GM21360 (cell line): ENCODE results near the gene GSDME.
"Not testable (repeated sequence)": the region's sequence is repeated elsewhere in the genome, so short reads cannot be mapped to it uniquely, and the experiment has no call there.

Experiments used
- ATAC-seq: cut with Tn5 transposase; IDR thresholded peaks from one replicate; pipeline ENCODE4 v1.9.1; 2021; ENCODE audit warnings: mild to moderate bottlenecking, moderate library complexity; ENCODE audit not compliant: unreplicated experiment

GSDME gene

GRCh38 chr7:24742506-24743162 lies 14.6 kb downstream of the GSDME start:
- no peak for ATAC-seq

GRCh38 chr7:24741679-24742505 lies 15.4 kb downstream of the GSDME start:
- no peak for ATAC-seq

- no peak for ATAC-seq
Measured at GRCh38 chr7:24740871-24741270, 16.4 kb downstream of the GSDME start.

GRCh38 chr7:24739306-24739705 lies 18.0 kb downstream of the GSDME start:
- no peak for ATAC-seq

GRCh38 chr7:24738577-24738976 lies 18.7 kb downstream of the GSDME start:
- no peak for ATAC-seq

GRCh38 chr7:24737281-24737680 lies 20.0 kb downstream of the GSDME start:
- no peak for ATAC-seq

GRCh38 chr7:24735594-24735993 lies 21.7 kb downstream of the GSDME start:
- not testable (repeated sequence) for ATAC-seq

- ATAC-seq = no peak
Measured at GRCh38 chr7:24734306-24734705, 23.0 kb downstream of the GSDME start.

- peak; percentile 14 for ATAC-seq
Measured at GRCh38 chr7:24733414-24734060, 23.7 kb downstream of the GSDME start.

- peak; percentile 68 for ATAC-seq
Measured at GRCh38 chr7:24732646-24733413, 24.4 kb downstream of the GSDME start.

- ATAC-seq = no peak
Measured at GRCh38 chr7:24731313-24731712, 26.0 kb downstream of the GSDME start.

- ATAC-seq = no peak
Measured at GRCh38 chr7:24730018-24730369, 27.3 kb downstream of the GSDME start.

GRCh38 chr7:24729365-24730017 lies 27.8 kb downstream of the GSDME start:
- no peak for ATAC-seq

- ATAC-seq = no peak
Measured at GRCh38 chr7:24728503-24729364, 28.5 kb downstream of the GSDME start.

- no peak for ATAC-seq
Measured at GRCh38 chr7:24728121-24728500, 29.2 kb downstream of the GSDME start.

- no peak for ATAC-seq
Measured at GRCh38 chr7:24727154-24728120, 29.8 kb downstream of the GSDME start.

- ATAC-seq = no peak
Measured at GRCh38 chr7:24725554-24726241, 31.6 kb downstream of the GSDME start.
